ENCODE results near the gene GABRP.

DNA sequence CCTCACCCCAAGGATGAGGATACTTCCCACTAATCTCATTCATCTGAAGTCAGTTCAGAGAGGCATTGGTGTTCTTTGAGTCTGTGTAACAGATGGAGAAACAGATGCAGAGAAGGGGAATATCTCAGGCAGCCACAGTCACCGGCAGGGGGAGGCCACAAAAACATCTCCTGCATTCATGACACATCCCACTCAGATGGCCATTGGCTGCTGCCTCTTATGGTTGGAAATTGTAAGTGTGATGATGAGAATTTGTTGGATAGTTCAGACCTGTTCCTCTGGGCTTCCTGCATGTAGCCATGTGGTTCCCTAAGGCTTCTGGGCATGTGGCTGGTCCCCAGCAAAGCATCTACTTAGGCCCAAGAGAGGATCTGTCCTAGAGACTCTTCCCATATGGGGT, 45.9 kb upstream of the GABRP start:
- TF ChIP-seq, protein P1, sequence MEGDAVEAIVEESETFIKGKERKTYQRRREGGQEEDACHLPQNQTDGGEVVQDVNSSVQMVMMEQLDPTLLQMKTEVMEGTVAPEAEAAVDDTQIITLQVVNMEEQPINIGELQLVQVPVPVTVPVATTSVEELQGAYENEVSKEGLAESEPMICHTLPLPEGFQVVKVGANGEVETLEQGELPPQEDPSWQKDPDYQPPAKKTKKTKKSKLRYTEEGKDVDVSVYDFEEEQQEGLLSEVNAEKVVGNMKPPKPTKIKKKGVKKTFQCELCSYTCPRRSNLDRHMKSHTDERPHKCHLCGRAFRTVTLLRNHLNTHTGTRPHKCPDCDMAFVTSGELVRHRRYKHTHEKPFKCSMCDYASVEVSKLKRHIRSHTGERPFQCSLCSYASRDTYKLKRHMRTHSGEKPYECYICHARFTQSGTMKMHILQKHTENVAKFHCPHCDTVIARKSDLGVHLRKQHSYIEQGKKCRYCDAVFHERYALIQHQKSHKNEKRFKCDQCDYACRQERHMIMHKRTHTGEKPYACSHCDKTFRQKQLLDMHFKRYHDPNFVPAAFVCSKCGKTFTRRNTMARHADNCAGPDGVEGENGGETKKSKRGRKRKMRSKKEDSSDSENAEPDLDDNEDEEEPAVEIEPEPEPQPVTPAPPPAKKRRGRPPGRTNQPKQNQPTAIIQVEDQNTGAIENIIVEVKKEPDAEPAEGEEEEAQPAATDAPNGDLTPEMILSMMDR (IDR thresholded peaks at IDR 0.05; ENCODE audit: extremely low read depth in 1 of 2, insufficient read depth in 1 of 2, low read depth in 1 of 2, low read length in 2 of 2): no peak
- TF ChIP-seq POLR2A (IDR thresholded peaks at IDR 0.05; ENCODE audit: low read depth, low read length) (no peak), MYC (IDR thresholded peaks at IDR 0.05; ENCODE audit: low read depth, low read length) (no peak), FOS (IDR thresholded peaks at IDR 0.05; ENCODE audit: borderline replicate concordance, insufficient read depth, low read length) (no peak), EZH2 (IDR thresholded peaks at IDR 0.05; ENCODE audit: borderline replicate concordance, low read depth, low read length, severe bottlenecking) (no peak), GATA2 (IDR thresholded peaks at IDR 0.05; ENCODE audit: insufficient read depth, insufficient read length, low read depth, low read length) (no peak)
- TF ChIP-seq, protein P2, sequence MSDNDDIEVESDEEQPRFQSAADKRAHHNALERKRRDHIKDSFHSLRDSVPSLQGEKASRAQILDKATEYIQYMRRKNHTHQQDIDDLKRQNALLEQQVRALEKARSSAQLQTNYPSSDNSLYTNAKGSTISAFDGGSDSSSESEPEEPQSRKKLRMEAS (IDR thresholded peaks at IDR 0.05; ENCODE audit: insufficient read depth, insufficient read length): no peak

All from endothelial cell of umbilical vein (primary cell).